Spleen (tissue), 7 donors: ENCODE data around the gene VAV2.

ENCODE experiments used
- POLR2A ChIP-seq, 3 donors: fragments of 450-650 bp; IDR thresholded peaks; one replicate each; pipeline ENCODE4 v1.5.1; 2017; ENCODE audit warnings: antibody characterized with exemption in 3 of 3, mild to moderate bottlenecking in 1 of 3
- POLR2AphosphoS5 ChIP-seq, 3 donors: sonication (generic); formaldehyde crosslinking; IDR thresholded peaks; one replicate each; pipeline ENCODE4 v1.5.1; 2017; ENCODE audit warnings: antibody characterized with exemption in 3 of 3
- TF ChIP-seq, protein P1 (sequence below), 11 experiments: fragments of 200-600 bp in 7 of 11; fragments of 450-650 bp in 4 of 11; sonication (generic) in 4 of 11; IDR thresholded peaks in 8 of 11; conservative IDR thresholded peaks in 3 of 11; 1 replicate in 7 of 11; 2 replicates in 4 of 11; pipeline versions ENCODE4 v1.4.0 to v1.8.0; 2016 to 2021; ENCODE audit warnings: antibody characterized with exemption in 11 of 11, inconsistent platforms in 4 of 11, mild to moderate bottlenecking in 1 of 11
- donor health status: DM: no; HTN: no; CAD: no; lungs with moderate emphysema.
- donor health status: DM: no; HTN: no; CAD: no.
- donor health status: DM: no; HTN: no; CAD: no.

DNA sequence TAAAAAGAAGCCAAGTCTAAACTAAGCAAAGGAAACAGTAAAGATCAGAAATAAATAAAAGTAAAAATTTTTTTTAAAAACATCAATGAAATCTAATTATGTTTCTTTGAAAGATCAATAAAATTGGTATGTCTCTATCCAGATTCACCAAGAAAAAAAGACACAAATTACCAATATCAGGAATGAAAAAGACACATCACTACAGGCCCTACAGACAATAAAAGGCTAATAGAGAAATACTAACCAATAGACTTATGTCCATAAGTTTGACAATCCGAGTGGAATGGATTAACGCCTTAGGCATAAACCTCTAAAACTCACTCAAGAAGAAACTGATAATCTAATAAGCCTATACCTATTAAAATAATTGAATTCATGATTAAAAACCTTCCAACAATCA is 45.5 kb upstream of the VAV2 start:
- TF ChIP-seq, protein P1, sequence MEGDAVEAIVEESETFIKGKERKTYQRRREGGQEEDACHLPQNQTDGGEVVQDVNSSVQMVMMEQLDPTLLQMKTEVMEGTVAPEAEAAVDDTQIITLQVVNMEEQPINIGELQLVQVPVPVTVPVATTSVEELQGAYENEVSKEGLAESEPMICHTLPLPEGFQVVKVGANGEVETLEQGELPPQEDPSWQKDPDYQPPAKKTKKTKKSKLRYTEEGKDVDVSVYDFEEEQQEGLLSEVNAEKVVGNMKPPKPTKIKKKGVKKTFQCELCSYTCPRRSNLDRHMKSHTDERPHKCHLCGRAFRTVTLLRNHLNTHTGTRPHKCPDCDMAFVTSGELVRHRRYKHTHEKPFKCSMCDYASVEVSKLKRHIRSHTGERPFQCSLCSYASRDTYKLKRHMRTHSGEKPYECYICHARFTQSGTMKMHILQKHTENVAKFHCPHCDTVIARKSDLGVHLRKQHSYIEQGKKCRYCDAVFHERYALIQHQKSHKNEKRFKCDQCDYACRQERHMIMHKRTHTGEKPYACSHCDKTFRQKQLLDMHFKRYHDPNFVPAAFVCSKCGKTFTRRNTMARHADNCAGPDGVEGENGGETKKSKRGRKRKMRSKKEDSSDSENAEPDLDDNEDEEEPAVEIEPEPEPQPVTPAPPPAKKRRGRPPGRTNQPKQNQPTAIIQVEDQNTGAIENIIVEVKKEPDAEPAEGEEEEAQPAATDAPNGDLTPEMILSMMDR (IDR thresholded peaks at IDR 0.05 in 8 of 11, conservative IDR thresholded peaks at IDR 0.05 in 3 of 11): no peak
- TF ChIP-seq POLR2AphosphoS5 (IDR thresholded peaks at IDR 0.05) (no peak), POLR2A (IDR thresholded peaks at IDR 0.05) (no peak)
